GM12875 (cell line): ENCODE measurements around the gene MCIDAS.

Experiments used
- H3K4me3 ChIP-seq: one replicate; pipeline ENCODE4 v1.5.1; 2011; ENCODE audit warnings: low read depth, low read length, control low read depth
- TF ChIP-seq, protein P1 (sequence below): IDR thresholded peaks from 2 replicates; pipeline ENCODE4 v1.5.1; 2011; ENCODE audit warnings: low read depth, mild to moderate bottlenecking, control low read depth, inconsistent platforms, low read length, moderate library complexity, borderline replicate concordance; ENCODE audit not compliant: insufficient read depth

MCIDAS gene

DNA sequence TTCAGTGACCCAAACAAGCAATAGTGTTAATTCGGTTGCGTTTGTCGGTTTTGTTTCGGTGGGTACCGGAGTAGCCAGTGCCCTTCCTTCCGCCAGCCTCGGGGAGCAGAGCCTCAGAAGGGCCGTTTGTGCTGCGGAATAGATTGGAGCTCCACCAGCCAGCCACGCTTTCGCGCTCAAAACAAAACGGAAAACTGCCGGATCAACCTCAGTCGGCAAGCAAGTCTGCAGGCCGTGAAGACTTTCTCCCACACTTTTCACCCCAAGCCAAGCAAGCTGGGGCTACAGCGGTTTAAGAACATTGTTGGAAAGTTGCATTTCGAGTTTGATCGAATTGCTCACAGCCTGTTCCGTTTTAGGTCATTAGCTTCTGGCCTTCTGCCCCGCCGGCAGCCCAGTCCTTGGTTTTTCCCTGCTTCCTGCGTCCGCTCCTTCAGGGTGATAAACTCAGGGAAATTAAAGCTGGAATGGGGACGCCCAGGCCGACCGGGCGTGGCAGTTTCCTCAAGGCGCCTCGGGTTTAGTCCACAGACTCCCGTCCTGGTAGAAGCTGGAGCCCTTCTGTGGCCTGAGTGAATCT lies 7.1 kb upstream of the MCIDAS start:
- peak overlapping the region; percentile 58 for H3K4me3 ChIP-seq
- TF ChIP-seq, protein P1, sequence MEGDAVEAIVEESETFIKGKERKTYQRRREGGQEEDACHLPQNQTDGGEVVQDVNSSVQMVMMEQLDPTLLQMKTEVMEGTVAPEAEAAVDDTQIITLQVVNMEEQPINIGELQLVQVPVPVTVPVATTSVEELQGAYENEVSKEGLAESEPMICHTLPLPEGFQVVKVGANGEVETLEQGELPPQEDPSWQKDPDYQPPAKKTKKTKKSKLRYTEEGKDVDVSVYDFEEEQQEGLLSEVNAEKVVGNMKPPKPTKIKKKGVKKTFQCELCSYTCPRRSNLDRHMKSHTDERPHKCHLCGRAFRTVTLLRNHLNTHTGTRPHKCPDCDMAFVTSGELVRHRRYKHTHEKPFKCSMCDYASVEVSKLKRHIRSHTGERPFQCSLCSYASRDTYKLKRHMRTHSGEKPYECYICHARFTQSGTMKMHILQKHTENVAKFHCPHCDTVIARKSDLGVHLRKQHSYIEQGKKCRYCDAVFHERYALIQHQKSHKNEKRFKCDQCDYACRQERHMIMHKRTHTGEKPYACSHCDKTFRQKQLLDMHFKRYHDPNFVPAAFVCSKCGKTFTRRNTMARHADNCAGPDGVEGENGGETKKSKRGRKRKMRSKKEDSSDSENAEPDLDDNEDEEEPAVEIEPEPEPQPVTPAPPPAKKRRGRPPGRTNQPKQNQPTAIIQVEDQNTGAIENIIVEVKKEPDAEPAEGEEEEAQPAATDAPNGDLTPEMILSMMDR: no peak

DNA sequence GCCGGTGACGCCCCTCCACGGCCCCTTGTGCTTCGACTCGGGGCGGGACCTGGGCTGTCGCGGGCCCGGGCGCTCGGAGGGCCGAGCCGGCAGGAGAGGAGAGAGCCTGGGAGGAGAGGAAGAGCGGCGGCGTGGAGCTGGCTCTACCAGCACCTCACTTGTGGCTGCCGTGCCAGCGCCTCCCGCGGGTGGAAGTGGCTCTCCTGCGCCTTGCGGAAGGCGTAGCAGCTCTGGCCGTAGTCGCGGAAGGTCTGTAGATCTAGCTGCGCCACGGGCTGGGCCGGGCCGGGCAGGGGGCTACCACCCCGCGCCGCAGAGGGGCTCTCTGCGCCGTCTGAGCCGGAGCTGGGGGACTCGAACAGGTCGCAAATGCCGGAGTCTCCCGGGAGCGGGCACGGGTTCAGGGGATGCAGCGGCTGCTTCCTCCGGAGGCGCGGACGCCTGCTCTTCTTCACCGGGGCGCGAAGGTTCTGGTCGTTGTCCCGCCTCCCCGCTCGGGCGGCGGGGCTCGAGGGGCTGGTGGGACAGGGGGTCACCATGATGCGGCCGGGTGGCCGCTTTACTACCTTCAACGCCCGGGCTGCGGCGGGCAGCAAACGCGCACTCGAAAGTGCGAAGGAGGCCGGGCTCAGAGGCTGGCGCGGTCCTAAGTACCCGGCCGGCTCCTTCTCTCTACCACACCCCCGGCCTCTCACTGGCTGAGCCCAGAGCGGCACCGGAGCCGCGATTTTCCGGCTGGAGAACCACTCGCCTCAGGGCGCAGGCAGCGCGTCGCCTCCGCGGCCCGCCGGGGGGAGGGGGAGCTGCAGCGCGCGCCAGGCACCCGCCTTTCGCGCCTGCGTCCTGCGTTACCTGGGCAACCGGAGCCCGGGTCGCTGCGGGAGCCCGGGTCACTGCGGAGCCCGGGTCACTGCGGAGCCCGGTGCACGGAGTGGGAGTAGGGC lies 6.1 kb upstream of the MCIDAS start, which contains the start of gene CCNO:
Gene CCNO, minus strand, starts transcription at position 624 of the 944 bp plus-strand sequence. Its CDS starts 85 bp downstream, at position 539.
- peak within 1 kb of the TSS; percentile 58 for H3K4me3 ChIP-seq
- TF ChIP-seq, protein P1: 0 out of 2 replicates have a peak, but pooled peaks have one; percentile 10

DNA sequence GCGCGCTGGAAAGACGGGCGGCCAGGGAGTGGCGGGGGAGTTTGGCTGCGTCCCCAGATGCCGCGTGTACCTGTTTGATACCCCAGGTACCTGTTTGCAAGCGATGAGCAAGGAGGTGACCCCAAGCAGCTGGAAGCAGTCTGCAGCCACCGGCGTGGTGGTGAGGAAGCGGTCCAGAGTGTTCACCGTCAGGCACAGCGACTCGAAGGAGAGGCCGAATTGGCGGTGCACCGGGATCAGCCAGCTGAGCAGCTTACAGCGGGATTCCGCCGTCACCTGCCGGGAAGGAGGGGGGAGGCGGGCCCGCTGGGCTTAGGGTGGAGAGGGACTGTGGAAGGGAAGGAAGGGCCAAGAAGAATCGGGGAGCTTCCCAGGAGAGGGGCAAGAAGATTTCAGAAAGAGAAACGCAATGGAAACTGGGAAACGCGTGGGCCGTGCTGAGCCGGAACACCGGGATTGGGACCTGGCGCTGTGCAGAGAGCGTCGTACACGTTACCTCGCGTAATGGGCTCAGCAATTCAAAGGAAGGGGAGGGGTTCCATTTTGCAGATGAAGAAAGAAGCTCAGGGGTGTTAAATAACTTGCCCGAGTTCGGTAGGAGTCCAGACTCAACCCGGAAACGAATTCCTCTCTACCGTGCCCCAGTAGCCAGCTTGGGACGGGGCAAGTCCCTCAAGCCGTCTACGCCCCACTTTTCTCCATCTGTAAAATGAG lies 5.3 kb upstream of the MCIDAS start:
- H3K4me3 ChIP-seq: peak overlapping the region; percentile 58
- TF ChIP-seq, protein P1: no peak

DNA sequence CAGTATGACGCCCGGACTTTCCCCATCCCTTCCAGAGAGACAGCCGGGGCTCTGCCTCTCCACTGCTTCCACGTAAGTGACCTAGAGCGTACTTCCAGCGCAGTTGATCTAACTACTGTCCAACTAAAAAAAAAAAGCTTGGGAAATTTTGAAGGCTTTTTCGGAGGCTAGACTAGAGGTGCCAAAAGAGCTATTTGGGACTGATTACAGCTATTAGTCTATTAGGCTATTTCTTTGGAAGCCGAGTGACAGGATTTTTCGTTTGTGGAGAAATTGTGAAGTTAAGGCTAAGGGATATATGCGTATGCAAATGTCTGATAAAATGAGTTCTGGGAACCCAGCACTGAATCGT lies 4.8 kb upstream of the MCIDAS start:
- H3K4me3 ChIP-seq: no peak overlapping the region
- TF ChIP-seq, protein P1: no peak

DNA sequence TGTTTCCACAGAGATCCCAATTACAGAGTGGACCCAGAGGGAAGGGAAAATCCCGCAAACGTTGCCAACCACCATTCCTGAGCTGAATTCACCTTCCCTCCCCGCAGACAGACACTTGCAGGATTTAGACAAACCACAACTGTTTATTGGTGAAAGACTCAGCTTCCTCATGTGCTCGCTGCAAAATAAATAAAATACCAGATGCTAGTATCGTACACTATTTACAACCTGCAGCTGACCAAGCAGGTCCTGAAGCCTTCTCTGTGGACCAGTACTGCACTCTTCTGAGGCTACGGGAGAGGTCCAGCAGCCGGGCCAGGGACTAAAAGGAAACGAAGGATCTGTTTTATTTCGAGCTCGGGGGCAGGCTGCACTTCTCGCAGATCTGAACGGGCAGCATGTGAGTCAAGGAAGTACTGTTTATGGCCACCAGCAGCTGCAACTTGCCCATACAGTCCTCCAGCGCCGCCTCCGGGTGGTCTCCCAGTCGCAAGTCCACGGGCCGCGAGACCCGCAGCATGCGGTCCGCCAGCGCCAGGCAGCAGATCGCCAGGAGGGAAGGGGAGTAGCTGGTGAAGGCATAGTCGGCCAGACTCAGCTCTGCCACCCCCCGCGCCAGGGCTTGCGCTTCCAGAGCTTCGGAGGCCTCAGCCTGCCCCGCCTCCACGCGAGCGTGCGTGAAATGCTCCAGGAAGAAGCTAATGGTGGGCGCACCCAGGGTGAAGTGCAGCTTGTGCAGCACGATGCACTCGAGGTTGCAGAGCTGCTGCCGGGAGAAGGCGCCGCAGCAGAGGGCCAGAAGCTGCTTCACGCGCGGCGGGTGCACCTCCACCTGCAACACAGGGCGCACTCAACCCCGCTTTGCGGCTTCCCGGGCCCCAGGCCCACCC lies 4.2 kb upstream of the MCIDAS start:
- TF ChIP-seq, protein P1: no peak
- no peak overlapping the region for H3K4me3 ChIP-seq

DNA sequence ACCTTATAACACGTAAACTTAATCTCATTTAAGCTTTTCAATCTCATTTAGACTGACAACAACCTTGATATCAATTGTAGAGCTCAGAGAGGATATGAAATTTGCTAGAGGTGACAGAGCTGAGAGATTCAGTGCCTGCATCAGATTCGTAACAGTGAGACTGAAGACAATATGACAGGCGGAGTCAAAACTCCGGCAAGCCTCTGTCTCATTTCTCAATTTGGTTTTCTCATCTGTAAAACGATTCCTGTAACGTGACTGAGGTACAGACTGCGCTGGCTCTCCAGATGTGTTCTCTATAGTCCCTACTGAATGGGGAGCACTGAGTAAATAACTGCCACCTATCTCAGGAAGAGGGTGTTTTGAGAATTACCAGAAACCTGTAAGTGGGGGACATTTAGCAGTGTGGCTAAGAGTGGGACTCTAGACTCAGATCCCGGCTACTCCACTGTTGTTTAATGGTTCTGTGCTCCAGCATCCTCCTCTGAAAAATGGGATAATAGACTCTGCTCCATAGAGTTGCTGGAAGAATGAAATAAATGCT lies 3.0 kb upstream of the MCIDAS start:
- TF ChIP-seq, protein P1: no peak
- no peak overlapping the region for H3K4me3 ChIP-seq
